ENCODE data around the gene SDF2. TPM values are rescaled to one million over a fixed set of nuclear protein-coding genes. Genes with fewer than 3 reads are reported as not detected.

Gene SDF2
- total RNA-seq, 1 donor from 2014 or later: 29.0 TPM

Other genes starting within 250 kb of the SDF2 start
- gene SLC13A2, start 188.3 kb downstream of the SDF2 start, total RNA-seq: not detected
- gene FOXN1, start 155.6 kb downstream of the SDF2 start, total RNA-seq: not detected
- gene UNC119, start 109.3 kb downstream of the SDF2 start, total RNA-seq: 31.5 TPM
- gene PIGS, start 90.4 kb downstream of the SDF2 start, total RNA-seq: 17.2 TPM
- gene ALDOC, start 85.0 kb downstream of the SDF2 start, total RNA-seq: 56.8 TPM
- 4.2 TPM for gene SPAG5, start 62.9 kb downstream of the SDF2 start, total RNA-seq
- 14.8 TPM for gene RSKR, start 47.7 kb downstream of the SDF2 start, total RNA-seq
- gene BLTP2, start 16.7 kb downstream of the SDF2 start, total RNA-seq: 73.8 TPM
- 38.1 TPM for gene SUPT6H, start 299 bp upstream of the SDF2 start, total RNA-seq
- 3.4 TPM for gene PROCA1, start 50.0 kb upstream of the SDF2 start, total RNA-seq
- gene RAB34, start 56.0 kb upstream of the SDF2 start, total RNA-seq: 10.1 TPM
- gene RPL23A, start 58.1 kb upstream of the SDF2 start, total RNA-seq: 271 TPM
- gene TLCD1, start 64.3 kb upstream of the SDF2 start, total RNA-seq: 0.98 TPM
- 1.7 TPM for gene NEK8, start 66.9 kb upstream of the SDF2 start, total RNA-seq
- gene TRAF4, start 82.1 kb upstream of the SDF2 start, total RNA-seq: 28.3 TPM
- 3.4 TPM for gene FAM222B, start 180.9 kb upstream of the SDF2 start, total RNA-seq
- gene ERAL1, start 193.1 kb upstream of the SDF2 start, total RNA-seq: 24.6 TPM
- gene FLOT2, start 235.8 kb upstream of the SDF2 start, total RNA-seq: 27.0 TPM
- gene DHRS13, start 241.2 kb upstream of the SDF2 start, total RNA-seq: 20.4 TPM